GM19328 (cell line): ENCODE data around the gene TMEM234.
A peak's percentile ranks its signal among the peaks of the same experiment; 100 is the strongest.
"Not testable (repeated sequence)": the region's sequence is repeated elsewhere in the genome, so short reads cannot be mapped to it uniquely, and the experiment has no call there.

ENCODE experiments used
- ATAC-seq: cut with Tn5 transposase; IDR thresholded peaks from one replicate; pipeline ENCODE4 v1.9.1; 2021; ENCODE audit warnings: mild to moderate bottlenecking, moderate library complexity; ENCODE audit not compliant: unreplicated experiment

TMEM234 gene

DNA sequence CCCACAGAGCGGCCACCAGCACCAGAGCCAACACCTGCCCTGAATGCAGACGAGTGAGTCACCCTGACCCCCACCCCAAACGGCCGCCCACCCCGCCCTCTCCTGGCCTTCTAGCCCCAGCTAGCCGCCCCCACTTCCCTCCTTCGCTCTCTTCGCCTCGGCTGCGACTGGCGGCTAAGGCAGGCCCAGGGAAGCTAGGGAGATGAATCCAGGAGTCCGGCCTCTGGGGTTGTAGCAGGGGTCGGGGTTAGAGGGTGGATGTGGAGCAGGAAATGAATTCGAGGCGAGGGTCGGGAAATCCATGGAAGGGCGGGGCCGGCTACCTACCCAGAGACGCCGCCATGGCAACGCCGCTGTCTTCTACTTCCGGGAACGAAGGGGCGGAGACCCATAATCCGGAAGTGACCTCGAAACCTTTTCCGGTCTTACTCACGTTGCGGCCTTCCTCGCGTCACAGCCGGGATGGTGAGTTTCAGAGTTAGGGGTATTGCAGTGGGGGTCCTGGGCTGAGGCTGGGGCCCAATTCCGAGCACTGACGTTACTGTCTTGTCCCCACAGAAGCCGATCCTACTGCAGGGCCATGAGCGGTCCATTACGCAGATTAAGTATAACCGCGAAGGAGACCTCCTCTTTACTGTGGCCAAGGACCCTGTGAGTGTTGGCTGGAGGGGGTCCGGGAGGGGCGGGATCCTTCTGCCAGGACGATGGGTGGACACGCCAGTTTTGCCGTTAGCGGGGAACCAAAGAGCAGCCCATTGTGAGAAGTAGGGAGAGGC, at the start of gene TMEM234, which contains the start of gene EIF3I:
Gene TMEM234 (minus strand): TSS at position 374 of the 776 bp plus-strand sequence. CDS start 31 bp downstream, at position 343.
Gene EIF3I (plus strand): TSS at position 428 of the 776 bp plus-strand sequence. CDS start 35 bp downstream, at position 463.
- peak; percentile 96 for ATAC-seq

DNA sequence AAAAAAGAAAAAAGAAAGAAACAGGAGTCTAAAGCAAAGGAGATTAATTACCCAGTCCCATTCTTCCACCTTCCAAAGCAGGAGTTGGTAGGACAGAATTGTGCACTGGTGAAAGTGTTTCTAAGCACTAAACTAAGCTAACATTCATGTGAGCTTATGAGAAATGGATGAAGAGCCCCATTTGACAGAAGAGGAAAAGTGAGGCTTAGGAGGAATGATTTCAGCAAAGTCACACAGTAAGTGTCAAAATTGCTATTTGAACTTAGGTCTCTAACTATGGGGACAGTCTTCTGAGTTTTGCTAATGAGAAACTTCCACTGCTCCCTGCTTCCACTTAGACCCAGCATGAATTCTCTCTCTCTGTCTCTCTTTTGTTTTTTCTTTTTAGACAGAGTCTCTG, 47.6 kb upstream of the TMEM234 start:
- no peak for ATAC-seq

DNA sequence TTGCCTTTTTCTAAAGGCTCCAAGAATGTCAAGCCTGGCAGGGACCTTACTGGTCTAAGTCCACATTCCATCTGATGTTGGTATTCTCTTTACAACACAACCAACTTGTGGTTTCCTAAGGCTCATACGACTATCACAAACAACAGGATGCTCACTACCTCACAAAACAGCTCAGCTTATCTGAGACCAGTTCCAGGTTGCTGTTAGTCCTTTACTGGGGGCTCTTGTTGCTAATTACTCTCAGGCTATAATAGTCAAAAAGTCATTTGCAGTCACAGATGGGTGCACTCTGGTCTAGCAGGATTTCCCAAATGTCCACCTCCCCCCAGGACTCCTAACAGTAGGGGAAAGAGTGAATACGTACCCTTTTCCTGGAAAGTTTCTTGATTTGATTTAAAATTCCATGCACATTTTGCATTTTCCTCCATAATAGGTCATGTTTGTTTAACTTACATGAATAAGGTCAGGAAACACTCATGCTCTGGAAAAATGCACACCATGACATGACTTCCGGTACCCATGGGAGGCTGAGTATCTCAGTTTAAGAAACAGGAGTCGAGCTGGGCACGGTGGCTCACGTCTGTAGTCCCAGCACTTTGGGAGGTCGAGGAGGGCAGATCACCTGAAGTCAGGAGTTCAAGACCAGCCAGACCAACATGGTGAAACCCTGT, 44.9 kb upstream of the TMEM234 start:
- no peak for ATAC-seq

DNA sequence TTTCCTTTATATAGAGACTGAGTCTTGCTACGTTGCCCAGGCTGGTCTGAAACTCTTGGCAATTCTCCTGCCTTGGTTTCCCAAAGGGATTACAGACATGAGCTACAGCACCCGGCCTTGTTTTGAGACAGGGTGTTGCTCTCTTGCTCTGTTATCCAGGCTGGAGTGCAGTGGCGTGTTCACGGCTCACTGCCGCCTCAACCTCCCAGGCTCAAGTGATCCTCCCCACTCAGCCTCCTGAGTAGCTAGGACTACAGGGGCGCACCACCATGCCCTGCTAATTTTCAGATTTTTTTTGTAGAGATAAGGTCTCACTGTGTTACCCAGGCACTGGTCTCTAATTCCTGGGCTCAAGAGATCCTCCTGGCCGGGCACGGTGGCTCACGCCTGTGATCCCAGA, 43.7 kb upstream of the TMEM234 start:
- ATAC-seq, result no peak

DNA sequence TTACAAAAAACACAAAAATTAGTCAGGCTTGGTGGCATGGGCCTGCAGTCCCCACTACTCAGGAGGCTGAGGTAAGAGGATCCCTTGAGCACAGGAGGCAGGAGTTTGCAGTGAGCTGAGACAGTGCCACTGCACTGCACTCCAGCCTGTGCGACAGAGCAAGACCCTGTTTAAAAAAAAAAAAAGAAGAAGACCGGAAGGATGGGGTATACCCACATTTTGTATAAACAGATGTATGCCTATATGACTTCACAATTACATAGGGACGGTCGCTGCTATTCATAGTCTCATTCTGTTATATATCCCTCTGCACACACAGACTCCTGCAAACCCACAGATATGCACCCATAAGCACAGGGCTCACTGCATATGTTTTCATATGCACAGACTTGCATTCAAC, 41.6 kb upstream of the TMEM234 start:
- ATAC-seq, result no peak

DNA sequence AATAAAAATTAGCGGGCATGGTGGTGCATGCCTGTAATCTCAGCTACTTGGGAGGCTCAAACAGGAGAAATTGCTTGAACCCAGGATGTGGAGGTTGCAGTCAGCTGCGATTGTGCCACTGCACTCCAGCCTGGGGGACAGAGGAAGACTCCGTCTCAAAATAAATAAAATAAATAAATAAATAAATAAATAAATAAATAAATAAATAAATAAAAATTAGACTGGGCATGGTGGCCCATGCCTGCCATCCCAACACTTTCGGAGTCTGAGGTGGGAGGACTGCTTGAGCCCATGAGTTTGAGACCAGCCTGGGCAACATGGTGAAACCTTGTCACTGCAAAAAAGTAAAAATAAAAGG, 41.1 kb upstream of the TMEM234 start:
- not testable (repeated sequence) for ATAC-seq

DNA sequence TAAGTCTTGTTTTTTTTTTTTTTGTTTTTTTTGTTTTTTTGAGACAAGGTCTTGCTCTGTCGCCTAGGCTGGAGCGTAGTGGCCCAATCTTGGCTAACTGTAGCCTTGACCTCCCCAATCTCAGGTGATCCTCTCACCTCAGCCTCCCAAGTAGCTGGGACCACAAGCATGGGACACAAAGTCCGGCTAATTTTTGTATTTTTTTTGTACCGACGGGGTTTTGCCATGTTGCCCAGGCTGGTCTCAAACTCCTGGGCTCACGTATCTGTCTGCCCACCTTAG, 35.0 kb upstream of the TMEM234 start:
- ATAC-seq, result no peak

DNA sequence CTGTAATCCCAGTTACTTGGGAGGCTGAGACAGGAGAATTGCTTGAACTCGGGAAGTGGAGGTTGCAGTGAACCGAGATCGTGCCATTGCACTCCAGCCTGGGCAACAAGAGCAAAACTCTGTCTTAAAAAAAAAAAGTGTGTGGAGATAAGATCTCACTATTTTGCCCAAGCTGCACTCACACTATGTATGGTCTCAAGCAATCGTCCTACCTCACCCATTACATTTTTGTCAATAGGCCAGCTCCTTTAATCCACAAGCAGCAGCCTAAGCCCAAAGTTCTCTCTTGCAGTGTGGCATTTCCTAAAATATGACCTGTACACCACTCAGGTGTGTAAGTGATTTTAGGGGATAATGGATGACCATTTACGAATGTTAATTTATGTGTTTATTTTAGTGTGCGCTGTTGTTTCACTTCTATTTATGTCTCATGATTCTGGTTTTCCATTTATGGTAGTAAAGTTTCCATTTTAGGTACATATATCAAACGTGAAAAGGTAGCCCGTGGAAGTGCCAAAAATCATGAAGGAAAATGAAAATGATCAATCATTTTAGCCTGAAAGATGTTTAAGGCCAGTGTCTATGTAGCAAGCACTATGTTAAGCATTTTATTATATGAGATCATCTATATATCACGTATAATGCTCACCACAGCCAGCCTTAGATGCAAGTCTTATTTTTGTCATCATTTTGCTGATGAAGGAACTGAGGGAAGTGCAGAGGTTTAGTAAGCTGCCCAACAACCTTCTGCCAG, 34.5 kb upstream of the TMEM234 start:
- no peak for ATAC-seq

DNA sequence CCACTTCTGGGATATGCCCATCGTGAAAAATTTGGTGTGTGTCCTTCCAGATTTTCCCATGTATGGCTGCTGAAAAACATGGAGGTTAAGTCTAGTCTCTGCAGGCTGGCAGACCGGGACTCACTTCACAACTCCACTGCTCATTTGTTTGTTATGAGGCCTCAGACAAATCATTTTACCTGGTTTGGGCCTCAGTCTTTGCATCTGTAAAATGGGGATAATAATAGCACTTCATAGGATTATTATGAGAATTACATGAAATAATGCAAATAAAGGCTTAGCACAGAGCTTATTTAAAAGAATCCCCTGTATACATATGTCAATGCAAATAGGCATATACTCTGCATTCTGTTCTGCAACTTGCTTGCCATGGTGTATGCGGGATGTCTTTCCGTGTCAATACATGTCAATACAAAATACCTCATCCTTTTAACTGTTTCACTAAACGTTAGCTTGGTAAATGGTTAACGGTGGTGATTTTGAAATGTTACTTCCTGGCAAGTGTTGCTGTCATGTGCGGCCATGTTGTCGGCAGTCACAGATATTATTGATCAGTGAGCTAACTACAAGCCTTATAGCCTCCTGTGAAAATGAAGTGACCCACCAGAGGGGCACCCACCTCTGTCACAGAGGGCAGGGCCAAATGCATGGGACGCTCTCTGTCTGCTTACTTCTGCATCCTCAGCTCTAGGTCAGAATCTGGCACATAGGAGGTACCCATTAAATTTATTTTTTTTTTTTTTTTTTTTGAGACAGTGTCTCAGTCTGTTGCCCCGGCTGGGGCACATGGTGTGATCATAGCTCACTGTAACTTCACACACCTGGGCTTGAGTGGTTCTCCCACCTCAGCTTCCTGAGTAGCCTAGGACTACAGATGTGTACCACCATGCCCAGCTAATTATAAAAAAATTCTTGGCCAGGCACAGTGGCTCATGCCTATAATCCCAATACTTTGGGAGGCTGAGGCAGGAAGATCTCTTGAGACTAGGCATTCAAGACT, 33.2 kb upstream of the TMEM234 start:
- ATAC-seq, result no peak

DNA sequence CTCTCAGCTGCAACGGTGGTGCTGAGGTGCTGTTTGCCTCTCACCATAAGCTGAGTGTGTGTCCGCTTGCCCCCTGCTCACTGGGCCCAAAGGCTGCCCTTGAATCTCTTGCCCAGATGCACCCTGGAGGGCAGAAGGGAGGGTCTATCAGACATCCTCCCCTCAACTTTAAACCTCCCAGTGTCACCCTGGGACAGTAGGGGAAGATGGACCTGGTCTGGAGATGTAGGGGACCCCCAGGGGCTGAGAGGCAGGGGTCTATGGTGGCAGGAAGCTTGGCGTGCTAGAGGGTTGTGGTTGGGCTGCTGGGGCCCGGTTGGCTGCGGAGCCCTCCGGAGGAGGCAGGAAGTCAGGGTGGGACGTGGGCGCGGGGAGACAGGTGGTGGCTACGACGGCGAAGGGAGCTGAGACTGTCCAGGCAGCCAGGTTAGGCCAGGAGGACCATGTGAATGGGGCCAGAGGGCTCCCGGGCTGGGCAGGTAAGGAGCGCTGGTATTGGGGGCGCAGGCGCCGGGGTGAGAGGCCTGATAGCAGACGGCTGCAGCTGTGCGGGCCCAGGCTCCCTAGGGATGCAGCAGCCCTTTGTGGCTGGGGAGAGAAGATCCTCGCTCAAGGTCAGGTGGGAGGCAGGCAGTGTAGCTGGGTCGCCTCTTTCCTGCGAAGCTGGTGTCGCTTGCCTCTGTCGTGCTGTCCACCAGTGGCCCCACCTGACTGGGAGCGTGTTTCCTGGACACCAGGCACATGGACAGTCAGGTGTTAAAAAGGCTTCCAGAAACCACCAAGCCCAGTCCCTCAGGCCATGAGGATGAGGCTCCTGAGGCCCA, 29.0 kb upstream of the TMEM234 start, which contains the start of gene LCK:
Gene LCK (plus strand): TSS at position 373 of the 824 bp plus-strand sequence. CDS start 23,065 bp downstream, outside the sequence.
- no peak for ATAC-seq

DNA sequence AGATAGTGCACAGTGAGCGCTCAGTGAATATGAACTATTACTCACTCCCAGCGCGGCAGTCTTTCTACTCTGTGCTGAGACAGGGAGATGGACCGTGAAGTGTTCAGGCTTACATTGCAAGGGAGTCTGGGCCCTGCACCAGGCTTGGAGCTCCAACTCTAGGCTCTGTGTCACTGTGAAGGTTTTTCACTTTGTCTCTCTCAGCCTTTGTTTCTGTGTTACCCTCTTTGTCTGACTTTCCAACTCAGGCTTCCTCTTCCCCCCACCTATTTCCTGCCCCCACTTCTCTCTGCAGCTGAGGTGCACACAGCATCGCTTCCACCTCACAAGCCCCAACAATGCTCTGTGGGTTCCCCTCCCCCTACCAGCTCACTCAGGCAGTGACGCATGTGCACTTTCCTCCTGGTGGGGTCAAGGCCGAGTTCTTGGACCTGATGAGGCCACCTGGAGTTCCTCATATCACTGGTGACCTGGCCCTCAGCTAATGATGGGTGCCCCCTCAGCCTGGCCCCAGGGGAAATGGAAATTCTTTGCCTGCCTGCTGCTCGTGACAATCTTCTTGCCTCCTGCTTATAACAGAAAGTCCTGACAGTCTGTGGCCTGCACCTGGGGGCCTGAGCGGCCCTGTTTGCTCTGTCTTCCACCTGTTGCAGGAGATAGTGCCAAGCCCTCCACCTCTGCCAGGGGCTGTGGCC, 27.8 kb upstream of the TMEM234 start:
- ATAC-seq, result peak; percentile 46

DNA sequence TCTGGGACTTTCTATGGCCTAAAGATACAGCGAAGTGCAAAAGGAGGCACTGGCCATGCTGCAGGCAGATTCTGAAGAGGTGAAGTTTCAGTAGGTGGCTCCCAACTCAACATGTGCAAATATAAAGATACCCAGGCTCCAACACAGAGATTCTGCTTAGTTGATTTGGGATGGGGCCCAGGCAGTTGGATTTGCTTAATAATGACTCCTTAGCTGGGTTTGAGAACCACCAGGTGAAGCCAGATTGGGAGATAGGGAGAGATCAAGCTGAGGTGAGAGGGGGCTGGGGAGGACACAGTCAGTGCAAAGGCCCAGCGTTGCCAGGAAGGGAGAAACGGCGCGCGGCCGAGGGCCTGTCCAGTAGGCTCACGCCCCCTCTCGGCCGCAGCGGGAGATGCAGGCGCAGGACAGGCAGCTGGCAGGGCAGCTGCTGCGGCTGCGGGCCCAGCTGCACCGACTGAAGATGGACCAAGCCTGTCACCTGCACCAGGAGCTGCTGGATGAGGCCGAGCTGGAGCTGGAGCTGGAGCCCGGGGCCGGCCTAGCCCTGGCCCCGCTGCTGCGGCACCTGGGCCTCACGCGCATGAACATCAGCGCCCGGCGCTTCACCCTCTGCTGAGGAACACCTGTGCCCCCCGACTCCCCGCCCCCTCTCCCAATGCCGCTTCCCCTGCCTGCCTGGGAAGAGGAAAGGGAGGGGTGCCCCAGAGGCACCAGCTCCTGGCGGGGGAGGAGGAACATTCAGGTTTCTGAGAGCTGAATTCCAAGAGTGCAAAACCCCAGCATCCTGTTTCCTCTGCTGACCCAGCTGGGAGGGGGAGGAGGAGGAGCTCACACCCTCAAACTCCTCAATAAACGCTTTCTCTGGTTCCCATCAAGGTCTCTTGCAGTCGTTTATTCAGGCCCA, 26.1 kb upstream of the TMEM234 start:
- peak; percentile 37 for ATAC-seq

DNA sequence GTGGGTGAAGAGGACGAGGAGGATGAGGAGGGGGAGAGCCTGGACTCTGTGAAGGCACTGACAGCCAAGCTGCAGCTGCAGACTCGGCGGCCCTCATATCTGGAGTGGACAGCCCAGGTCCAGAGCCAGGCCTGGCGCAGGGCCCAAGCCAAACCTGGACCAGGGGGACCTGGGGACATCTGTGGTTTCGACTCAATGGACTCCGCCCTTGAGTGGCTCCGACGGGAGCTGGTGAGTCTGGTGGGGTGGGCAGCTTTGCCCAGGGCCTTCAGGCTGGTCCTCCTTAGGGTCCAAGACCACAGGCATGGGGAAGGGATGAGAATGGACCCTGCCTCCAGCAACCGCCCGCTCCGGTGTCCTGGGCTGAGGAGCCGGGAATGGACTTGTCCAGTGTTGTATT, 25.3 kb upstream of the TMEM234 start:
- ATAC-seq, result no peak

DNA sequence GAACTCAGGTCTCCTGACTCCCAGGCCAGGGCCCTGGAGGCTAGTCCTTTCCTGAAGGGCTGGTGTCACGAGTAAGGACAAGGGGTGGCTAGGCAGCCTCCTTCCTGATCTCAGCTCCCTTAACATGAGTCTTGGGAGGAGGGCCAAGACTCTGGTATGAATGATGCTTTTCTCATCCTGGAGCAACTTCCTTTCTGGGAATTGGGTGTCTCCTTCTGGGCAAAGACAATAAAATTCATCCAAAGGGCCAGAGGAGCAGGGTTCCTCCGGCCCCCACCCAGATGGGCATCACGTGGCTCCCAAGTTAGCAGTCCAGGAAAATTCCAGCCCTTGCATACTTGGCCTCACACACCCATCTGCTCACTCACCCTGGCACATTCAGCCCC, 24.7 kb upstream of the TMEM234 start, which contains the start of gene FAM167B:
Gene FAM167B (plus strand): TSS at position 335 of the 386 bp plus-strand sequence. CDS start 200 bp downstream, outside the sequence.
- no peak for ATAC-seq

DNA sequence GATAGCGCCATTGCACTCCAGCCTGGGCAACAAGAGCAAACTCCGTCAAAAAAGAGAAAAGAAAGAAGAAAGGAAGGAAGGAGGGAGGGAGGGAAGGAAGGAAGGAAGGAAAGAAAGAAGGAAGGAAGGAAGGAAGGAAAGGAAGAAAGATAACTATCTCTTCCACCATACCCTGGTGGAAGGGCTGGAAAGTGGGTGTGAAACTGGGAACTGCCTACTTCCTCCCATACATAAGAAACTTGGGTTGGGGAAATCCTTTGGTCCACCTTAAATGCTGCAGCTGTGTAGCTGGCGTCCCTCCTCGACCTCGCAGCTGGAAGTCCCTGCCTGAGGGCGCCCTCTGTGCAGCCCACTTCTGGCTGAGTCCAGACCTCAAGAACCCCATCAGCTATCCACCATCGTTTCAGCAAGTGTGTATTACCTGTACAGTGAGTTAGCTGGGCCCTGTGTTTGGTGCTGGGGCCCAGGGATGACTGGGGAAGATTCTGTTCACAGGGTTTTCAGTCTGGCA, 20.2 kb upstream of the TMEM234 start:
- no peak for ATAC-seq

DNA sequence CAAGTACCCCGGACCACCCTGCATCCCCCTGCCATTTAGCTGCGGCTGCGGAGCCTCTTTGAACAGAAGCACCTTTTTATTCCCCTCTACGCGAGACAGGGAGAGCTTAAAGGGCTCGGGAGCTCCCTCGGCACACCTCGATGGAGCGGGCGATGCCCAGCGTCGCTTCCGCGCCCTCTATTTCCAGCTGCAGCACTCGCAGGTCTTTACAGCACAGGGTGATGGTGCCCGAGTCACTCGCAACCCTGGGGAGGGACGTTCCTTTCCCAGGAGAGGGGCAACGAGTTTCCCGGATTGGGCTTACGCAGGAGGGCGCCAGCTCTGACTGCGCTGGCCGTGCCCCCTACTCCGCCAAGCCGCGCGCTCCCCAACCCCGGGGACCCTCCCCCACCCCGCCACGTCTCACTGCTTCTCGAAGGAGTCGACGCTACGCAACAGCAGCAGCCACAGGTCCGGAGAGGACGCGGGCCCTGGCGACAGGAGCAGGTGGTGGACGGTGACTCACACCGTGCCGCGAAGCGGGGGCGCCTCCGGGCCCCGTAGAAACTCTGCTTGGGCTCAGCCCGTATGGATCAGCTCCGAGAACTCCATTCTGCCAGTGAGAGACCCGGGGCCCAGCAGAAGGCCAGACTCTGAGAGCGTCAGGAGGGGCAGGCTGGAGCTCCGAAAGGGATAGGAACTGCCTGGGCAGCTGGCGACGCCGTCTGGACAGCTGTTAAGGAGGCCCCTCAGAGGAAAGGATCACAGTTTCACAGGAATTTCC, 19.0 kb upstream of the TMEM234 start:
- no peak for ATAC-seq
